AG04449 (cell line): Measurements from ENCODE around the gene KPNA2.
"Not testable (repeated sequence)": the region's sequence is repeated elsewhere in the genome, so short reads cannot be mapped to it uniquely, and the experiment has no call there.

ENCODE experiments used
- CTCF ChIA-PET: fragments of 350-600 bp; formaldehyde crosslinking; extraction: SDS; loops from one replicate; lab custom pipeline; 2021; ENCODE audit warnings: antibody characterized with exemption; lab: Yijun Ruan, JAX
- POLR2A ChIA-PET: fragments of 400-600, 350-600 bp; formaldehyde crosslinking; extraction: SDS; loops from one replicate; lab custom pipeline; 2020; ENCODE audit warnings: antibody characterized with exemption, inconsistent platforms; lab: Yijun Ruan, JAX
- DNase-seq: peaks from one replicate; pipeline ENCODE4 v3.0.0-alpha.2; 2010; ENCODE audit warnings: low read depth, low spot score
- H3K4me3 ChIP-seq: 2 replicates; pipeline ENCODE4 v1.5.1; 2011; ENCODE audit warnings: low read depth, mild to moderate bottlenecking, control low read depth, low read length
- TF ChIP-seq, protein P1 (sequence below): IDR thresholded peaks from one replicate; pipeline ENCODE4 v1.5.1; 2011; ENCODE audit warnings: mild to moderate bottlenecking, moderate library complexity, low read length, control low read depth, inconsistent platforms; ENCODE audit not compliant: insufficient read depth; ENCODE audit errors: missing control alignments

The KPNA2 gene

DNA sequence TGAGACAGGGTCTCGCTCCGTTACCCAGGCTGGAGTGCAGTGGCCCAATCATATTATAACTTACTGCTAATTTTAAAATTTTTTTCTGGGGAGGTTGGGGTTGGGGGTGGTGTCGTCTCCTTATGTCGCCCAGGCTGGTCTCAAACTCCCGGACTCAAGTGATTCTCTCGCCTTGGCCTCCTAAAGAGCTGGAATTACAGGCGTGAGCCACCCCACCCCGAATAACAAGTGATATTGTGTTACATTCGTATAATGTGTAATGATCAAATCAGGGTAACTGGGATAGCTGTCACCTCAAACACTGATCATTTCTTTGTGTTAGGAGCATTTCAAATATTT, 16.2 kb upstream of the KPNA2 start:
- TF ChIP-seq, protein P1, sequence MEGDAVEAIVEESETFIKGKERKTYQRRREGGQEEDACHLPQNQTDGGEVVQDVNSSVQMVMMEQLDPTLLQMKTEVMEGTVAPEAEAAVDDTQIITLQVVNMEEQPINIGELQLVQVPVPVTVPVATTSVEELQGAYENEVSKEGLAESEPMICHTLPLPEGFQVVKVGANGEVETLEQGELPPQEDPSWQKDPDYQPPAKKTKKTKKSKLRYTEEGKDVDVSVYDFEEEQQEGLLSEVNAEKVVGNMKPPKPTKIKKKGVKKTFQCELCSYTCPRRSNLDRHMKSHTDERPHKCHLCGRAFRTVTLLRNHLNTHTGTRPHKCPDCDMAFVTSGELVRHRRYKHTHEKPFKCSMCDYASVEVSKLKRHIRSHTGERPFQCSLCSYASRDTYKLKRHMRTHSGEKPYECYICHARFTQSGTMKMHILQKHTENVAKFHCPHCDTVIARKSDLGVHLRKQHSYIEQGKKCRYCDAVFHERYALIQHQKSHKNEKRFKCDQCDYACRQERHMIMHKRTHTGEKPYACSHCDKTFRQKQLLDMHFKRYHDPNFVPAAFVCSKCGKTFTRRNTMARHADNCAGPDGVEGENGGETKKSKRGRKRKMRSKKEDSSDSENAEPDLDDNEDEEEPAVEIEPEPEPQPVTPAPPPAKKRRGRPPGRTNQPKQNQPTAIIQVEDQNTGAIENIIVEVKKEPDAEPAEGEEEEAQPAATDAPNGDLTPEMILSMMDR = no peak
- ChIA-PET POLR2A (interaction anchor here (0.7 to 1.7 kb wide), 5 partner anchors 16 to 27 kb away, joined by 3 to 8 read pairs (median 5); partner anchors contain the start of genes C17orf58 and KPNA2), CTCF (interaction anchor here (0.5 to 2.4 kb wide), 8 partner anchors 9 to 183 kb away, joined by 3 to 11 read pairs (median 4); no protein-coding TSS in a partner anchor)
- no peak for DNase-seq
- no peak overlapping the region for H3K4me3 ChIP-seq

DNA sequence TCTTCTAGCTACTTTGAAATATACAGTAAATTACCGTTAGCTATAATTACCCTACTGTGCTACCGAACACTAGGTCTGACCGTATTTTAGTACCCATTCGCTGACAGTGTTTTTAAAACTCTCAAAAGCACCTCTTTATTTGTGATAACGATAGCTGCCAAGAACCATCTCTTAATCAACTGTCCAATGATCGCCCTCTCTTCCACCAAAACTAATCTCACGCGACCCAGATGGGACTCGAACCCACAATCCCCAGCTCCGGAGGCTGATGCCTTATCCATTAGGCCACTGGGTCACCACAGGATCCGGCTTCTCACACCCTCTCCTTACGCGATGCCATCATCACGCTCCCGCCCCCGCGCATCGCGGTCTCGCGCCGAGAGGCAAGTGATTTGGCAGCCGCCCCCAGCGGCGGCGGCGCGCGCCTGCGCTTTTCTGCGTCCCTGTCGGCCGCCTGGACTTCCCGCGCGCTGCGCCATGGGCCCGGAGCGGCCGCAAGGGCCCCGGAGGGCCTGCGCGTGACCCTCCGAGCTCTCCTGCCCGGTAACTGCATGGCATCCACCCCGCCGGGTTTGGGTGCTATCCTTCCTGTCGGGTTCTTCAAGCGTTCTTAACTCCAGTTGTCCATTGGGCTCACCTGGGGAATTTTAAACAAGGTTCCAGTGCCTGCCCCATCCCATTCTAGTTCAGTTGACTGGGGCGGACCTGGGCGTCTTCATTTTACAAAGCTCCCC, 15.7 kb upstream of the KPNA2 start:
- ChIA-PET CTCF (interaction anchor here (0.5 to 2.4 kb wide), 8 partner anchors 9 to 182 kb away, joined by 3 to 11 read pairs (median 4); no protein-coding TSS in a partner anchor), POLR2A (interaction anchor here (0.7 to 1.7 kb wide), 5 partner anchors 16 to 27 kb away, joined by 3 to 8 read pairs (median 5); partner anchors contain the start of genes C17orf58 and KPNA2)
- peak; percentile 79 for DNase-seq
- peak overlapping the region; percentile 67 for H3K4me3 ChIP-seq
- TF ChIP-seq, protein P1 = peak; percentile 40

DNA sequence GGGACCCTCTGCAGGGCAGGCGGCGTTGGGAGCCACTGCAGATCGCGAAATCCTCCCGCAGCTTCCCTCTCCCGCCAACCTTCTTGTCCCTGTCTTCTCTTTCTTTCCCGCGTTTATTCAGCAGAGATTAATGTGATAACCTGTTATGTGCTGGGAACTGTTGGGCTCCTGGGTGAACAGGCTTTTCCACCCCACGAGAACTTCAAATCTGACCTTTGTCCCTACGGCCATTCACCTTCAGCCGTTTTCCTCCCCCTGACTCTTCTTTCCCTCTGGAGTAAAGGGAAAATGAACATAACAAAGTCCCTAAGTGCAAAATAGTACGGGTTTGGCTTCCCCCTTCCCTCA, 15.2 kb upstream of the KPNA2 start:
- peak overlapping the region; percentile 67 for H3K4me3 ChIP-seq
- POLR2A ChIA-PET = interaction anchor here (1.1 to 1.7 kb wide), 4 partner anchors 15 to 28 kb away, joined by 4 to 8 read pairs (median 6); partner anchors contain the start of genes C17orf58 and KPNA2
- TF ChIP-seq, protein P1 = no peak
- DNase-seq = no peak
- CTCF ChIA-PET = interaction anchor here (1.1 to 2.4 kb wide), 5 partner anchors 12 to 180 kb away, joined by 4 to 11 read pairs (median 8); no protein-coding TSS in a partner anchor

DNA sequence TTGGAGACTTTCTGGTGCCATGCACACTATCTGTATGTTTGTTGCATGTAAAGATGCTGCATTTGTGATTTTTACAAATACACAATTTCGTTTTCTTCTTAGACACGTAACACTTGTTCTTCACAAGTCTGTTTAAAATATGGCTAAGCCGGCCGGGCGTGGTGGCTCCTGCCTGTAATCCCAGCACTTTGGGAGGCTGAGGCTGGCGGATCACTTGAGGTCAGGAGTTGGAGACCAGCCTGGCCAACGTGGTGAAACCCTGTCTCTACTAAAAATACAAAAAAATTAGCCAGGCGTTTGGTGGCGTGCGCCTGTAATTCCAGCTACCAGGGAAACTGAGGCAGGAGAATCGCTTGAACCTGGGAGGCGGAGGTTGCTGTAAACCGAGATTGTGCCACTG, 14.7 kb upstream of the KPNA2 start:
- ChIA-PET CTCF (interaction anchor here (0.6 to 1.5 kb wide), 2 partner anchors 13 to 18 kb away, joined by 3 to 11 read pairs; no protein-coding TSS in a partner anchor), POLR2A (interaction anchor here (1.7 kb wide), 1 partner anchor 27 kb away, joined by 5 read pairs; no protein-coding TSS in a partner anchor)
- not testable (repeated sequence) for H3K4me3 ChIP-seq, DNase-seq

DNA sequence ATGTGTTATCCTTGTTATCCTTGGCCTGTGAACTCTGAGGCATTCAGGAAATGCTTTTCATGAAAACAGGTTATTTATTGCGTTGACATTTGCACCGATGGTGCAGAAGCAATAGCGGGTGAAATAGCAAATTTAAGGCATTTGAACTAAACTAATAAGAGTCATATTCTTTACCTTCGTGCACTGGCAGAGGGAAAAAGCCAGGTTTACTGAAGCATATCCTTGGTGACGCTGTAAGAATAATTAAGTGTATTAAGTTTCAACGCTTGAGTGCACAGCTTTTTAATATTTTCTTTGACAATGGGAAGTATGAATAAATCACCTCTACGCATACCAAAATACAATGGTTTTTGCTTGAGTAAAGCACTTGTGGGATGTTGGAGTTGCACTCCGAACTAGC, 13.6 kb upstream of the KPNA2 start:
- TF ChIP-seq, protein P1 = no peak
- no peak overlapping the region for H3K4me3 ChIP-seq
- ChIA-PET CTCF (interaction anchor here (0.6 kb wide), 1 partner anchor 33 kb away, joined by 3 read pairs; no protein-coding TSS in a partner anchor), POLR2A (no interaction called here)
- no peak for DNase-seq

DNA sequence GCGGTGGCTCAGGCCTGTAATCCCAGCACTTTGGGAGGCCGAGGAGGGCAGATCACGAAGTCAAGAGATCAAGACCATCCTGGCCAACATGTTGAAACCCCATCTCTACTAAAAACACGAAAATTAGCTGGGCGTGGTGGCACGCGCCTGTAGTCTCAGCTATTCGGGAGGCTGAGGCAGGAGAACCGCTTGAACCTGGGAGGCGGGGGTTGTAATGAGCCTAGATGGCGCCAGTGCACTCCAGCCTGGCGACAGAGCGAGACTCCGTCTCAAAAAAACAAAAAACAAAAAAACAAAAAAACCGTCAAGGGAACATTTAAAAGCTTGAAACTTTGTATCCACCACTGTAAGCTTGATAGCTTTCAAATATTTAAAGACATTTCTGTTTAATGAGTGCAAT, 13.0 kb upstream of the KPNA2 start:
- DNase-seq, POLR2A ChIA-PET, H3K4me3 ChIP-seq: not testable (repeated sequence)
- CTCF ChIA-PET = interaction anchor here (0.6 kb wide), 1 partner anchor 33 kb away, joined by 3 read pairs; no protein-coding TSS in a partner anchor

DNA sequence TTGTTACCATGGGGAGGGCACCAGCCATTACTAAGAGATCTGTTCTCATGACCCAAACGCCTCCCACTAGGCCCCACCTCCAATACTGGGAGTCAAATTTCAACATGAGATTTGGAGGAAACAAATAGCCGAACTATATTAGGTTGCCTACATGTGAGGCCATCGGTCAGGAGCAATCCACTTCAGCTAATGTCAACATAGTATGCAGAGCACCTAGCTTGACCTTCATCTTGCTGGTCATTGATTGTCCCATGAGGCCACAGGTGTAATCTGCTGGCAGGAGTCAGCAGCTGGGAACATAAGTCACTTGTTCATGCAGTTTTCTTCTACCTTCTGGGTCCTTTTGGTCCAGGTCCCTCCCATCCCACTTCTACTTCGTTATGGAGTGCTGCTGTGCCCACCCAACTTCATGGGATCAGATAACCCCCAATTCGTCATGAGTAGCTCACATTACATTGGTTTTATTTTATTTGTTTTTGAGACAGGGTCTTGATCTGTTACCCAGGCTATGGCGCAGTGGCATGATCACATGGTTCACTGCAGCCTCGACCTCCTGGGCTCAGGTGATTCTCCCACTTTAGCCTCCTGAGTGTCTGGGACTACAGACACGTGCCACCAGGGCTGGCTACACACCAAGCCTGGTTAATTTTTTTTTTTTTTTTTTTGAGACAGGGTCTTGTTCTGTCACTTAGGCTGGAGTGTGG, 5.9 kb upstream of the KPNA2 start:
- H3K4me3 ChIP-seq = no peak overlapping the region
- TF ChIP-seq, protein P1 = no peak
- CTCF ChIA-PET = interaction anchor here (0.8 kb wide), 1 partner anchor 36 kb away, joined by 3 read pairs; no protein-coding TSS in a partner anchor
- POLR2A ChIA-PET = no interaction called here
- no peak for DNase-seq
